ENCODE data around the gene PLOD1.
"Not testable (repeated sequence)": the region's sequence is repeated elsewhere in the genome, so short reads cannot be mapped to it uniquely, and the experiment has no call there.

Gene PLOD1

DNA sequence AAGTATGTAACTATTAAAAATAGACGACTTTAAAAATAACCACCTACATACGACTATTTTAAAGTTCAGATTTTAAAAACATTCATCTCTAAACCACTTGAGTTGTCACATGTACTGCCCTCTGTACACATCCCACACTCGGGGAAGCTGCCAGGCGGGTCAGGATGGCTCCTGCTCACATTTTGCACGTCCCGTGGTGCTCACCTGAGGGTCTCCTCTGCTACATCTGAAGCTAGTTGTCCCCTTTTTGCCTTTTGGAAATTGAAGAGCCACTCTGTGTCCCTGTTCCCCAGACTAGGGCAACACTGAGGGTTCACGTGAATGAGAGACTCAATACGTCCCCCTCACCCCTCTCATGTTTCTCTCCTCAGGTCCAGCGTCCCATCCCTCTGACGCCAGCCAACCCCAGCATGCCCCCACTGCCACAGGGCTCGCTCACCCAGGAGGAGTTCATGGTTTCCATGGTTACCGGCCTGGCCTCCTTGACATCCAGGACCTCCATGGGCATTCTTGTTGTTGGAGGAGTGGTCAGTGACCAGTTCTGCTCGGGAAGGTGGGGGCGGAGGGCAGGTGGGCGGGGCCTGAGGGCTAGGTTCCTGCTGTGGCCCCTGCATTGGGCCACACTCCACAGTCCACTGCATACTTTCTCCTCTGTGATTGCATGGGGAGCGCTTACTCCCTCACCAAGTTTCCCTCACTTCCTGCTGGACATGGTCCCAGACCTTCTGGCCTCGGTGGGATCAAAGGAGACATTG lies 71.8 kb downstream of the PLOD1 start:
- no peak overlapping the region for H3K9ac ChIP-seq (ENCODE audit: low read length in 2 of 2)
- no peaks in the 10 kb centered on the region for H3K27me3 ChIP-seq (ENCODE audit: control insufficient read depth in 1 of 2, insufficient read depth in 2 of 2, low read length in 2 of 2)
- H3K36me3 ChIP-seq (ENCODE audit: control insufficient read depth in 2 of 2, insufficient read depth in 2 of 2, low read length in 2 of 2), result peaks cover 81 to 82% of the 10 kb centered on the region in 2 donors
- H3K9me3 ChIP-seq (ENCODE audit: control insufficient read depth in 2 of 2, low read length in 2 of 2), result no peaks in the 10 kb centered on the region
- H3K27ac ChIP-seq (ENCODE audit: low read length), result no peak overlapping the region
- H3K4me3 ChIP-seq (ENCODE audit: low read length in 2 of 2), result no peak overlapping the region
- no peaks in the 10 kb centered on the region for H3K4me1 ChIP-seq (ENCODE audit: control insufficient read depth, insufficient read depth, low read length)

DNA sequence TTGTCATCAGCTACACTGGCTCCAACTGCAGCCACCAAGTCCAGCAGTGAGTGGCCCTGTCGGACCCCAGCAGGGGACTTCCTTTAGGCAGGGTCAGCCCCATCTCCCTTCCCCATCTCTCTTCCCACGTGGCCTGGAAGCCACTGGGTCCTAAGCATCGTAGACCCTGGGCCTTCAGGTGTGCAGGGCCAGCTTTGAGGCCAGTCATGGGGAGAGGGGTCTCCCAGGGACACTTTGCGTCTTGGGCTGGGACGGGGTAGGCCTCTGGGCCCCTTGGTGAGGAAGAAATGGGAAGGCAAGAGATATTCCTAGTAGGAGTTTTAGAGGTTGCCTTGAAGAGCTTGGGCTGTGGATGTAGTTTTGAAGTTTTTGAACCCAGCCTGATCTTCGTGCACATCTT lies 72.7 kb downstream of the PLOD1 start:
- peaks cover 81 to 82% of the 10 kb centered on the region in 2 donors for H3K36me3 ChIP-seq (ENCODE audit: control insufficient read depth in 2 of 2, insufficient read depth in 2 of 2, low read length in 2 of 2)
- no peak overlapping the region for H3K9ac ChIP-seq (ENCODE audit: low read length in 2 of 2)
- H3K27ac ChIP-seq (ENCODE audit: low read length), result no peak overlapping the region

DNA sequence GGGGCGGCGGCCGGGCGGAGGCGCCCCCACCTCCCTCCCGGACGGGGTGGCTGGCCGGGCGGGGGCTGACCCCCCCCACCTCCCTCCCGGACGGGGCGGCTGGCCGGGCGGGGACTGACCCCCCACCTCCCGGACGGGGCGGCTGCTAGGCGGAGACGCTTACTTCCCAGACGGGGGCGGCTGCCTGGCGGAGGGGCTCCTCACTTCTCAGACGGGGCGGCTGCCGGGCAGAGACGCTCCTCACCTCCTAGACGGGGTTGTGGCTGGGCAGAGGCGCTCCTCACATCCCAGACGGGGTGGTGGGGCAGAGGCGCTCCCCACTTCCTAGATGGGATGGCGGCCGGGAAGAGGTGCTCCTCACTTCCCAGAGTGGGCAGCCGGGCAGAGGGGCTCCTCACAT lies 73.8 kb downstream of the PLOD1 start:
- not testable (repeated sequence) for H3K9ac ChIP-seq (ENCODE audit: low read length in 2 of 2); H3K4me1 ChIP-seq (ENCODE audit: control insufficient read depth, insufficient read depth, low read length); H3K27ac ChIP-seq (ENCODE audit: low read length); H3K27me3 ChIP-seq (ENCODE audit: control insufficient read depth in 1 of 2, insufficient read depth in 2 of 2, low read length in 2 of 2); H3K4me3 ChIP-seq (ENCODE audit: low read length in 2 of 2); H3K9me3 ChIP-seq (ENCODE audit: control insufficient read depth in 2 of 2, low read length in 2 of 2)
- peaks cover 79 to 80% of the 10 kb centered on the region in 2 donors for H3K36me3 ChIP-seq (ENCODE audit: control insufficient read depth in 2 of 2, insufficient read depth in 2 of 2, low read length in 2 of 2)

More for the DNA sequence above, 72.7 kb downstream of the PLOD1 start:
- no peaks in the 10 kb centered on the region for H3K27me3 ChIP-seq (ENCODE audit: control insufficient read depth in 1 of 2, insufficient read depth in 2 of 2, low read length in 2 of 2)
- no peaks in the 10 kb centered on the region for H3K4me1 ChIP-seq (ENCODE audit: control insufficient read depth, insufficient read depth, low read length)
- H3K9me3 ChIP-seq (ENCODE audit: control insufficient read depth in 2 of 2, low read length in 2 of 2), result no peaks in the 10 kb centered on the region
- no peak overlapping the region for H3K4me3 ChIP-seq (ENCODE audit: low read length in 2 of 2)

DNA sequence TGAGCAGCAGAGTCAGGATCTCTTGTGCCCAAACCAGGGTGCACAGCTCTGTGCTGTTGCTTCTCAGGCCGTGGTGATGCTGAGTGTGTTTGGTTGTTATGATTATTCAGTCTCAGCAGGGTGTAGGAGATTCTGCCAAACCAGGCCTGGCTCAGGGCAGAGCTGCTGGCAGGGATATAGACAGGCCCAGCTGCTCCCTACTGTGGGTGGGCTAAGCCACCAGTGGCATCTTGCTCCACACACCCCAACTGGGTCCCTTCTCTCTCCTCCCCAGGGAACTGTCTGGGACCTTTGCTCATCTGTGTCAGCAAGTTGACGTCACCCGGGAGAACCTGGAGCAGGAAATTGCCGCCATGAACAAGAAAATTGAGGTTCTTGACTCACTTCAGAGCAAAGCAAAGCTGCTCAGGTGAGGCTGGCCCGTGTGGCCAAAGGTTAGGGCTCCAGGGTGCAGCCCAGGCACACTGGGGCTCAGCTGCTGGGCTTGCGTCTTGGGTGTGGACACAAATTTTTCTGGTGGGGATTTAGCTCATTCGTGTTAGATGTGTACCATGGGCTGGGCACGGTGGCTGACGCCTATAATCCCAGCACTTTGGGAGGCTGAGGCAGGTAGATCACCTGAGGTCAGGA lies 74.9 kb downstream of the PLOD1 start:
- no peaks in the 10 kb centered on the region for H3K4me1 ChIP-seq (ENCODE audit: control insufficient read depth, insufficient read depth, low read length)
- H3K4me3 ChIP-seq (ENCODE audit: low read length in 2 of 2), result no peak overlapping the region
- H3K9me3 ChIP-seq (ENCODE audit: control insufficient read depth in 2 of 2, low read length in 2 of 2), result no peaks in the 10 kb centered on the region
- no peak overlapping the region for H3K27ac ChIP-seq (ENCODE audit: low read length)
- H3K9ac ChIP-seq (ENCODE audit: low read length in 2 of 2), result no peak overlapping the region
- H3K27me3 ChIP-seq (ENCODE audit: control insufficient read depth in 1 of 2, insufficient read depth in 2 of 2, low read length in 2 of 2), result no peaks in the 10 kb centered on the region
- H3K36me3 ChIP-seq (ENCODE audit: control insufficient read depth in 2 of 2, insufficient read depth in 2 of 2, low read length in 2 of 2), result peaks cover 72 to 73% of the 10 kb centered on the region in 2 donors

DNA sequence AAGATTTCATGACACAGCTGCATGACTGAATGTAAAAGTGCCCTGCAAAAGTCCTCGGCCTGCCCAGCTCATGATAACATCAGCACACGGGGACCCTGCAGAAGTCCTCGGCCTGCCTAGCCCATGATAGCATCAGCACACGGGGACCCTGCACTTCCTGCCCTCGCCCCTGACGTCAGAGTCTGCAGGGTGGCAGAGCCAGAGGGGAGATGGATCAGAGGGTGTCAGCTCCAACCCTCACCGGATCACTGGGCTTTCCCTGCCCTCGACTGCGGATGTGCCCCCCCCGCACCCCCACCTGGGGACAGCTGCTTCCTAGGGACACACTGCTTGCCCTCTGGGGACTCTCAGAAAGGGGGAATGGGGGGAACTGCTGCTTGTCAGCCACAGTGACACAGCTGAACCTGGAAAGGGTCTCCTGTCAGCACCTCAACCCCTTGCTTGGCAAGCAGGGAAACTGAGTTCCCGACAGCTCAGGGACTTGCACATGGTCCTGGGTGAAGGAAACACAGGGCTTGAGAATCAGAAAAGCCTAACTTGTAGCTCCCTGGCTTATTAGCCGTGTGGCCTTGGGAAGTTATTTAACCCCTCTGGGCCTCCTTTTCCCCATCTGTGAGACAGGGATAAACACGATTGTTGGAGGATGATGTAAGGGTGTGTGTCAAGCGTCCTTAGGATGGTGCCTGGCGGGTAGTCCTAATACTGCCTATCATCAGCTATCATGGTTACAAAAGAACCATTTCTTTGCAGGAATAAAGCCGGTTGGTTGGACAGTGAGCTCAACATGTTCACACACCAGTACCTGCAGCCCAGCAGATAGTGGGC lies 76.4 kb downstream of the PLOD1 start:
- no peaks in the 10 kb centered on the region for H3K9me3 ChIP-seq (ENCODE audit: control insufficient read depth in 2 of 2, low read length in 2 of 2)
- H3K4me1 ChIP-seq (ENCODE audit: control insufficient read depth, insufficient read depth, low read length), result no peaks in the 10 kb centered on the region
- H3K4me3 ChIP-seq (ENCODE audit: low read length in 2 of 2), result no peak overlapping the region
- peaks cover 60 to 61% of the 10 kb centered on the region in 2 donors for H3K36me3 ChIP-seq (ENCODE audit: control insufficient read depth in 2 of 2, insufficient read depth in 2 of 2, low read length in 2 of 2)
- no peaks in the 10 kb centered on the region for H3K27me3 ChIP-seq (ENCODE audit: control insufficient read depth in 1 of 2, insufficient read depth in 2 of 2, low read length in 2 of 2)
- no peak overlapping the region for H3K27ac ChIP-seq (ENCODE audit: low read length)
- no peak overlapping the region for H3K9ac ChIP-seq (ENCODE audit: low read length in 2 of 2)

DNA sequence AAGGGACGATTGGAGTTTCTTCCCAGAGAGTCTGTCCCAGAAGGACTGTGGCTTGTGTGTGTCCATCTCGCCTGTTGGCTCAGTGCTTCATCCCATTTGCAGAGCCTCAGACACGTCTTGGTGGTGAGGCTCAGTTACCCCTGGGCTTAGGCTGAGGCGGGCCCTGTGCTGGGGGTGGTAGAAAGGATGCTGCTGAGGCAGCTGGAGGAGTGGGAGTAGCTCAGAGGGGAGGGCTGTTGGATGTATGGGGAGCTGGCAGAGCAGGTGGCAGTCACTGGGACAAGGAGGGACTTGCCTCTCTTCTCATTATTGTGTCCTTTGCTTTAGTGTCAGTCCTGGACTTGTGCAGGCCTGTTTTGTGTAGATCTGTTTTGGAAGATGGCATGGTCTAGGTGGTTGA lies 77.5 kb downstream of the PLOD1 start:
- no peaks in the 10 kb centered on the region for H3K9me3 ChIP-seq (ENCODE audit: control insufficient read depth in 2 of 2, low read length in 2 of 2)
- H3K4me1 ChIP-seq (ENCODE audit: control insufficient read depth, insufficient read depth, low read length), result no peaks in the 10 kb centered on the region
- H3K9ac ChIP-seq (ENCODE audit: low read length in 2 of 2), result no peak overlapping the region
- H3K27me3 ChIP-seq (ENCODE audit: control insufficient read depth in 1 of 2, insufficient read depth in 2 of 2, low read length in 2 of 2), result no peaks in the 10 kb centered on the region
- H3K4me3 ChIP-seq (ENCODE audit: low read length in 2 of 2), result no peak overlapping the region
- no peak overlapping the region for H3K27ac ChIP-seq (ENCODE audit: low read length)
- peaks cover 50% of the 10 kb centered on the region in 2 donors for H3K36me3 ChIP-seq (ENCODE audit: control insufficient read depth in 2 of 2, insufficient read depth in 2 of 2, low read length in 2 of 2)

DNA sequence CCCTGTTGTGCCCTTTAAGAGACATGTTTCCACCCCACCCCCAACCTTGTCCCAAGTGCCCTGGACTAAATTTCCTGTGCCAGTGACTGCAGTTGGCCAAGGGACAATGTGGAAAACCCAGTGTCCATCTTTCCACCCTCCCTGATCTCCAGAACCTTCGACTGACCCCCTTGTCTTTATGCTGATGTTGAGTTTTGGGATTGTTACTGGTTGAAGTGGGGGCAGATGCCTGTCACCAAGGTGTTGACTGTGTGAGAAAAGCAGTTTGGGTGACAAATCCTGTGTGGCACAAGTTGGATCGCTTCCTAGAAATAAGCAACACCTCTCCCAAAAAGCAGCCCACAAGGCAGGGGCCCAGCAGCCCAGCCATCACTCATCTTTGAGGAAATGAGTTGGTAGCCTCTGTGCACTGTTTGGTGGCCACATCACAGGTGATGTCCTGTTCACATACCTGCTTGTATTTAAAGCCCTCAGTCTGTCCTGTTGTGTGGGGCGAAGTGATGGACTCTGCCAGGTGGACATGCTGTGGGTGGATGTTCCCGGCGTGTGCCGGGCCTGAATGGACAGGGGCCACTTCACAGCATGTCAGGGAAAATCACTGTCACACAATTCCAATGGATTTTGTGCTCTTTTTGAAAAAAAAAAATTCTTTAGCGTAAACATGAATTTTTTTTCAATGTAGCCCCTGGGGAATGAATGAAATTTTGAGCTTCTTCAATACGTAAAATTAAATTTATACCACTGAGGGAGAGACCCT lies 78.2 kb downstream of the PLOD1 start:
- Histone ChIP-seq H3K4me3 (ENCODE audit: low read length in 2 of 2) (no peak overlapping the region), H3K4me1 (ENCODE audit: control insufficient read depth, insufficient read depth, low read length) (no peaks in the 10 kb centered on the region), H3K36me3 (ENCODE audit: control insufficient read depth in 2 of 2, insufficient read depth in 2 of 2, low read length in 2 of 2) (peaks cover 43 to 44% of the 10 kb centered on the region in 2 donors), H3K27me3 (ENCODE audit: control insufficient read depth in 1 of 2, insufficient read depth in 2 of 2, low read length in 2 of 2) (no peaks in the 10 kb centered on the region), H3K27ac (ENCODE audit: low read length) (no peak overlapping the region), H3K9me3 (ENCODE audit: control insufficient read depth in 2 of 2, low read length in 2 of 2) (no peaks in the 10 kb centered on the region), H3K9ac (ENCODE audit: low read length in 2 of 2) (no peak overlapping the region)

DNA sequence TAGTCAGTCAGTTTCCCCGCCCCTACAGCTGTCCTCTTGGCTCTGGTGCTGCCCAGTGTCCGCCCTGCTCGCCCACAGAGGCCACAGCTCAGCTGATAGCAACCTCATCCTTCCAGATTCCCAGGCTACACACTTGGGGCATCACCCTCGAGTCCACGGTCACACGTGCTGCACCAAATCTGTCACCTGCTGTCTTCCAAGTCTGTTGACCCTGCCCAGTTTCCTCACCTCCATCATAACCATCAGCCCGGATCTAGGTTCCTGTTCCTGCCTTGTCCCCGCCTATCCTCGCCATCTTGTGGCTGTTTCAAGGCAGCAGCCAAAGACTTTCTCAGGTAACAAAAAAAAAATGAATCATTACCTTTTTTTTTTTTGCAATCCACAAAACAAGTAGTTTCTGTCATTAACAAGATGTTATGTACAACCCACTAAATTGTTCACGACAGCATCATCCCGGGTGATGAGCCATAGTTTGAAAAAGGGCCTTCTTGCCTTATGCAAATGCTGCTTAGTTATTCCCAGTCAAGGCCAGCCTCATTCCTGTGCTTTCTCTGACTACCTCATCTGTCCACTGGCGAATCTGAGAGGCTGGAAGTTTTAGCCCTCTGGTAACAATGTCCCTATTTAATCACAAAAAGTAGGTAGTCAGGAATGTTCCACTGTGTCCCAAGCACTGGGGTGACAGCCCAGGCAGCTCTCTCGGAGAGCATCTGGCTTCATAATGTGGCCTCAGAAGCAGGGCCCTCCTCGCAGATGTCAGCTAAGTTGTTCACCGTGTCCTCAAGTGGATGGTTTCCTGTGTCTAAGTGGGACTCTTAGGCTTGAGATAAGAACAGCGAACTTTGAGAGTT lies 79.8 kb downstream of the PLOD1 start:
- Histone ChIP-seq H3K36me3 (ENCODE audit: control insufficient read depth in 2 of 2, insufficient read depth in 2 of 2, low read length in 2 of 2) (peaks cover 41 to 42% of the 10 kb centered on the region in 2 donors), H3K9ac (ENCODE audit: low read length in 2 of 2) (no peak overlapping the region), H3K27ac (ENCODE audit: low read length) (no peak overlapping the region)

DNA sequence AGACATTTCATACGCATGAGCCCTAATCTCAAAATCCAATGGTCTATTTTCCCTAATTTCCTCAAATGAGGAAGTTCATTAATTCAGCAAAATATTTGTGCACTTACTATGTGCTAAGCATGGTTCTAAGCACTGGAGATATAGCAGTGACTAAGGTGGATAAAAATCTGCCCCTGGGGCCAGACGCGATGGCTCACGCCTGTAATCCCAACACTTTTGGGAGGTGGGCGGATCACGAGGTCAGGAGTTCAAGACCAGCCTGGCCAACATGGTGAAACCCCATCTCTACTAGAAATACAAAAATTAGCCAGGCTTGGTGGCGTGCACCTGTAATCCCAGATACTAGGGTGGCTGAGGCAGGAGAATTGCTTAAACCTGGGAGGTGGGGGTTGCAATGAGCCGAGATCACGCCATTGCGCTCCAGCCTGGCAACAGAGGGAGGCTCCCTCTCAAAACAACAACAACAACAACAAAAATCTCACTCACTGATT lies 80.5 kb downstream of the PLOD1 start:
- no peak overlapping the region for H3K4me3 ChIP-seq (ENCODE audit: low read length in 2 of 2)
- peaks cover 35 to 36% of the 10 kb centered on the region in 2 donors for H3K36me3 ChIP-seq (ENCODE audit: control insufficient read depth in 2 of 2, insufficient read depth in 2 of 2, low read length in 2 of 2)
- H3K9me3 ChIP-seq (ENCODE audit: control insufficient read depth in 2 of 2, low read length in 2 of 2), result no peaks in the 10 kb centered on the region
- no peaks in the 10 kb centered on the region for H3K27me3 ChIP-seq (ENCODE audit: control insufficient read depth in 1 of 2, insufficient read depth in 2 of 2, low read length in 2 of 2)
- no peak overlapping the region for H3K27ac ChIP-seq (ENCODE audit: low read length)
- peaks cover 3% of the 10 kb centered on the region for H3K4me1 ChIP-seq (ENCODE audit: control insufficient read depth, insufficient read depth, low read length)
- H3K9ac ChIP-seq (ENCODE audit: low read length in 2 of 2), result no peak overlapping the region

More for the DNA sequence above, 79.8 kb downstream of the PLOD1 start:
- Histone ChIP-seq H3K27me3 (ENCODE audit: control insufficient read depth in 1 of 2, insufficient read depth in 2 of 2, low read length in 2 of 2) (no peaks in the 10 kb centered on the region), H3K4me1 (ENCODE audit: control insufficient read depth, insufficient read depth, low read length) (no peaks in the 10 kb centered on the region), H3K4me3 (ENCODE audit: low read length in 2 of 2) (no peak overlapping the region), H3K9me3 (ENCODE audit: control insufficient read depth in 2 of 2, low read length in 2 of 2) (no peaks in the 10 kb centered on the region)
